VCaP (cell line): ENCODE data around the gene DMPK.
"Not testable (repeated sequence)": the region's sequence is repeated elsewhere in the genome, so short reads cannot be mapped to it uniquely, and the experiment has no call there.

Experiments
- H3K27ac ChIP-seq: fragments of 450-650 bp; 2 replicates; pipeline ENCODE4 v1.5.1; 2017
- TF ChIP-seq, protein P1 (sequence below): fragments of 450-650 bp; conservative IDR thresholded peaks from 2 replicates; pipeline ENCODE4 v1.5.1; 2017; ENCODE audit warnings: mild to moderate bottlenecking, moderate library complexity

The DMPK gene

DNA sequence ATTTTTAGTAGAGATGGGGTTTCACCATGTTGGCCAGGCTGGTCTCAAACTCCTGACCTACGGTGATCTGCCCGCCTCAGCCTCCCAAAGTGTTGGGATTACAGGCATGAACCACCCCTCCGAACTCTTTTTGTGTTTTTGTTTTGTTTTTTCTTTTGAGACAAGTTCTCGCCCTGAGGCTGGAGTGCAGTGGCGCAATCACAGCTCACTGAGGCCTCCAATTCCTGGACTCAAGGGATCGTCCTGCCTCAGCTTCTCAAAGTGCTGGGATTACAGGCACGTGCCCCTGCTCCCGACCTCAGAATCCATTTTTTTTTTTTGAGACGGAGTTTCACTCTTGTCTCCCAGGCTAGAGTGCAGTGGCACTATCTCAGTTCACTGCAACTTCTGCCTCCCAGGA lies 24.6 kb downstream of the DMPK start:
- TF ChIP-seq, protein P1, sequence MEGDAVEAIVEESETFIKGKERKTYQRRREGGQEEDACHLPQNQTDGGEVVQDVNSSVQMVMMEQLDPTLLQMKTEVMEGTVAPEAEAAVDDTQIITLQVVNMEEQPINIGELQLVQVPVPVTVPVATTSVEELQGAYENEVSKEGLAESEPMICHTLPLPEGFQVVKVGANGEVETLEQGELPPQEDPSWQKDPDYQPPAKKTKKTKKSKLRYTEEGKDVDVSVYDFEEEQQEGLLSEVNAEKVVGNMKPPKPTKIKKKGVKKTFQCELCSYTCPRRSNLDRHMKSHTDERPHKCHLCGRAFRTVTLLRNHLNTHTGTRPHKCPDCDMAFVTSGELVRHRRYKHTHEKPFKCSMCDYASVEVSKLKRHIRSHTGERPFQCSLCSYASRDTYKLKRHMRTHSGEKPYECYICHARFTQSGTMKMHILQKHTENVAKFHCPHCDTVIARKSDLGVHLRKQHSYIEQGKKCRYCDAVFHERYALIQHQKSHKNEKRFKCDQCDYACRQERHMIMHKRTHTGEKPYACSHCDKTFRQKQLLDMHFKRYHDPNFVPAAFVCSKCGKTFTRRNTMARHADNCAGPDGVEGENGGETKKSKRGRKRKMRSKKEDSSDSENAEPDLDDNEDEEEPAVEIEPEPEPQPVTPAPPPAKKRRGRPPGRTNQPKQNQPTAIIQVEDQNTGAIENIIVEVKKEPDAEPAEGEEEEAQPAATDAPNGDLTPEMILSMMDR, result no peak
- H3K27ac ChIP-seq, result no peak overlapping the region

DNA sequence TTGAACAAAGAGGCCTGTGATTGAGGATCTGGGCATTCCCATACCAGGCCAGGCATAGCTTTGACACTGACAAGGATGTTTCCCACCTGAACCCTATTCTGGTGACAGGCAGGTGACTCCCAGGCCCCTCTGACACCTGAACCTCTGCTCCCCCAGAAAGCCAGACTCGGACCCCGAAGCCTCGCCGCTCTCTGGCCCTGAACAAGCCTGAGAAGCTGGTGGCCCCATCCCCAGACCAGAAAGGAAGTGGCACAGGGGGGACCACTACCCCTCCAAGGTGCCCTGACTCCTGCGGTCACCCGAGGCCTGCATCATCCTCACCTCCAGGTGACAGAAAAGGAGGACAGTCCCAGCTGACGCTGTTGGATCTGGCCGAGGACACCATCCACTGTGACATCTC lies 28.0 kb downstream of the DMPK start:
- H3K27ac ChIP-seq, result no peak overlapping the region
- TF ChIP-seq, protein P1, result no peak

DNA sequence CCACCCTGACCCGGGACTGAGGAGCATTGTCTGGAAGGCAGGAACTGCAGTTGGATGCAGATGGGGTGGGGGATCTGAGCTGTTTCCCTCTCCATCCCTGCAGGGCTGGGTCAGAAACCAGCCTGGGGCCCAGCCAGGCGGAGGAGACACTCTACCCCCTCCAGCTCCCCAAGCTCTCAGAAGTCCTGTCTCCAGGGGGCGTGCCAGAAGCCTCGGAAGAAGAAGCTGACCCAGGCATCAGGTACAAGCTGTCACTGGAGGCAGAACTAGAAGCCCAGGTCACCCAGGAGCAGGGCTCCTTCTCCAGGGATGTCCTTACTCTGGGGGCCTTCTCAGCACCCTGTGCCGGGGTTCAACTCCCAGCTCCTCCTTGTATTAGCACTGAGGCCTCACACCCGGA lies 28.7 kb downstream of the DMPK start:
- no peak overlapping the region for H3K27ac ChIP-seq
- TF ChIP-seq, protein P1, result no peak

DNA sequence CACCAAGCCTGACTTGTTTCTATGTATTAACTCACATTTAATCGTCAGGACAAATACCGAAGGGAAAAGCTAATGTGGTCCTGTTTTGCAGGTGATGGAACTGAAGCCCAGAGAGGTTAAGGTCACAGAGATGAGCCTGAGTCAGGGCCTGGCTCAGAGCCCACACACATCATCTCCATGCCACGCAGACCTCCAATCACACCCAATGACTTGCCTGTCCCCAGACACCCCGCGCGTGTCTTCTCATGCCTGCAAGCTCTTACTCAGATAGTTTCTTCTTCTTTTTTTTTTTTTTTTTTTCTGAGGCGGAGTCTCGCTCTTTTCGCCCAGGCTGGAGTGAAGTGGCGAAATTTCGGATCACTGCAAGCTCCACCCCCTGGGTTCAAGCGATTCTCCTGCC lies 29.7 kb downstream of the DMPK start:
- TF ChIP-seq, protein P1, result no peak
- no peak overlapping the region for H3K27ac ChIP-seq

DNA sequence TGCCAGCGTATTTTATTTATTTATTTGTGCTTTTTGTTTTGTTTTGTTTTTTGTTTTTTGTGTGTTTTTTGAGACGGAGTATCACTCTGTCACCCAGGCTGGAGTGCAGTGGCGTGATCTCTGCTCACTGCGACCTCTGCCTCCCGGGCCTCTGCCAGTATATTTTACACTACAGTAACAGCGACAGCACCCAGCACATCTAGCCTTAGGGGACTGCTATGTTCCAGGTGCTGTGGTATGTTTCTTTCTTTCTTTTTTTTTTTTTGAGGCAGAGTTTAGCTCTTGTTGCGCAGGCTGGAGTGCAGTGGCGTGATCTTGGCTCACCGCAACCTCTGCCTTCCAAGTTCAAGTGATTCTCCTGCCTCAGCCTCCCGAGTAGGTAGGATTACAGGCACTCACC lies 30.8 kb downstream of the DMPK start:
- not testable (repeated sequence) for H3K27ac ChIP-seq

DNA sequence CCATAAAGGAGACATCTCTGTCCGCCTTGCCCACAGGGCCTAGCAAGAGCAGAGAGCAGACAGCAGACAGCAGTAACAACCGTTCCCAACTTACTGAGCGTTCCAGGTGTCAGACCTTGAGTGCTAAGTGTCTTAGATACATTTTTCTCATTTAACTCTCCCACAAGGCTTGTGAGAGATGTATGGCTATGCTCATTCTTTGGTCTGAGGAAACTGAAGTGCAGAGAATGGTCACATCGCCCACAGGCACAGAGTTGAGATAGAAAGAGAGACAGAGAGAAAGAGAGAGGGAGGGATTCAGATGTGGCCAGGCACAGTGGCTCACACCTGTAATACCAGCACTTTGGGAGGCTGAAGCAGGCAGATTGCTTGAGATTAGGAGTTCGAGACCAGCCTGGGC lies 34.8 kb downstream of the DMPK start:
- H3K27ac ChIP-seq, result no peak overlapping the region
- TF ChIP-seq, protein P1, result no peak

DNA sequence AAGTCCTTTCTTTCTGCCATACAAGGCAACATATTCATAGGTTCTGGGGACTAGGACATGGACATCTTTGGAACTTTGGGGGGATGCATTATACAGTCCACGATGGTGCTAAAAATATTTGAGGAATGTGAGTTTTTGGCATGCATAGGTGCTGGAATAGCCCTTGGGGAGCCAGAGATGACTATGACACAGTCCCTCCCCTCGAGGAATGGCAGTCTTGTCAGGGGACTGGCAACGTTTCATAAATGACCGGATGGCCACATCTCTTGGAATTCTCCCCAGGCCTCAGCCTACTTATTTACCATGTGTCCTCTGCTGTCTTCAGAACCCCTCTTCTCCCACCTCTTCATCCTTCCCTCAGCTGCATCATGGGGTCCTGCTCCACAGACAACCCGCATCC lies 35.4 kb downstream of the DMPK start:
- TF ChIP-seq, protein P1, result no peak
- no peak overlapping the region for H3K27ac ChIP-seq

DNA sequence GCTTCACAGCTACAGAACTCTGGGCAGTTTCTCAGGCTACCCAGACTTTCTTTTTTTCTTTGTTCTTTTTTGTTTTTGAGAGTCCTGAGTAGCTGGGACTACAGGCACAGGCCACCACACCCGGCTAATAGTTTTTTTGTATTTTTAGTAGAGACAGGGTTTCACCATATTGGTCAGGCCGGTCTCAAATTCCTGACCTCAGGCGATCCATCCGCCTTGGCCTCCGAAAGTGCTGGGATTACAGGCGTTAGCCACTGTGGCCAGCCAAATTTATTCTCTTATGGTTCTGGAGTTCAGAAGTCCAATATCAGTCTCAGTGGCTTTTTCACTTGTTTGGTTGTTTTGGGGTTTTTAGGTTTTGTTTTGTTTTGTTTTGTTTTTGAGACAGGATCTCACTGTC lies 36.7 kb downstream of the DMPK start:
- H3K27ac ChIP-seq, result no peak overlapping the region
- TF ChIP-seq, protein P1, result no peak
